Adipose tissue (tissue), 3 donors: ENCODE results near the gene KLHL5. TPM values are rescaled to one million over a fixed set of nuclear protein-coding genes. Genes with fewer than 3 reads are reported as not detected.

Source experiments
- H3K27ac ChIP-seq: one replicate; pipeline ENCODE4 v1.5.1; 2013; ENCODE audit warnings: low read depth, low read length
- WGBS, 3 donors: extraction: QIAGEN DNeasy Blood & Tissue Kit; methylation state at CpG; one replicate each; pipeline ENCODE4 v1.1.7; 2013; 5-methylcytosine and 5-hydroxymethylcytosine counted together
- polyA plus RNA-seq, 3 donors: library from polyadenylated mRNA; stranded (reverse); fragments of 200-250 nt; gene quantifications; one replicate each; pipeline ENCODE4 v1.2.3, GENCODE V29; 2013
- donor health status: healthy with polysubstance abuse.
- donor health status: Bipolar disorder and iron deficiency.
- donor health status: healthy.

Gene KLHL5
- polyA plus RNA-seq, 3 donors, result 6.0 to 27.6 (median 23.5) TPM

GRCh38 chr4:39043058-39043860 lies 18.8 kb upstream of the KLHL5 start:
- peak overlapping the region; percentile 23 for H3K27ac ChIP-seq
- WGBS, 3 donors, result 54 to 62% (median 61%) methylated on average over 10 of the region's 10 CpGs

- H3K27ac ChIP-seq, result peak overlapping the region; percentile 23
- WGBS, 3 donors, result 11 to 13% (median 12%) methylated on average over 8 of the region's 8 CpGs
Measured at GRCh38 chr4:39043861-39044363, 18.1 kb upstream of the KLHL5 start.

- peak overlapping the region; percentile 65 for H3K27ac ChIP-seq
- 0 to 1% (median 1%) methylated on average over 30 to 53 of the region's 54 CpGs for WGBS, 3 donors
Measured at GRCh38 chr4:39044364-39044955, 17.6 kb upstream of the KLHL5 start.

DNA sequence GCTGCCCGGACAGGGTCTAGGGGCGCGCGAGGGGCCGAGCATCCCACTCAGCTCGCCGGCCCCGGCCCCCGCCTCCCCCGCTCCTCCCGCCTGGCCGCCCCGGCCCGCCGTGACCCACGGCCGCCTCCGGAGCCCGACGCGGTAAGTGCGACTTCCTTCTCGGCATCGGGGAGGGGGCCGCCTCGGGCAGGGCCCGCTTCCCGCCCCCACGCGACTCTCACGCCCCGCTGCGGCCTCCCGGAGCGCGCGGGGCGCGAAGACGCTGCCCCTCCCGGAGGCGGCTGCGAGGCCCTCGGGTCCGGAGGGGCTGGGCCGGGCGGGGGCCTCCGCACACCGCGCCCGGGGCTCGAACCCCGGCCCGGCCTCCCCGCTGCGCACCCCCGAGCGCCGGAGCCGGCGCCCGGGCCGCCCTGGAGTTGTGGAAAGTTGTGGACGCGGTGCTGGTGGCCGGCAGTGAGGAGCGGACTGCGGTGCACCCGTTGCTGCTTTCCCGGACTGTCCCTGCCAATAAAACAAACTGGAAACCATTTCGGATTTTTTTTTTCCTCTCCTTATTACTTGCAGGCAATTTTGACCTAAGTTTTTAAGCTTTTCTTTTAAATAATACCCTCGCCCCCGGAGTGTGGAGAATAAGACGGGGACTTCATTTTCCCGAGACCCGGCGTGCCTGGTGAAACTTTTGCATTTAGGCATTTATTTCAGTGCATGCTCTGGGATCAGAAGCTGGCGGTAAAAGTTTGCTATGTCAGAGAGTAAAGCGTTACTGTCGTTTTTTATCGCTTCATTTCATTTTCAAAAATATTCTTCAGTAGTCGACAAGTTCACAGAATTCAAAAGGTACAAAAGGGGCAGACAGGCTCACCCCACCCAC lies 16.8 kb upstream of the KLHL5 start:
- peak overlapping the region; percentile 65 for H3K27ac ChIP-seq
- WGBS, 3 donors, result 1 to 2% (median 1%) methylated on average over 46 to 82 of the region's 82 CpGs

DNA sequence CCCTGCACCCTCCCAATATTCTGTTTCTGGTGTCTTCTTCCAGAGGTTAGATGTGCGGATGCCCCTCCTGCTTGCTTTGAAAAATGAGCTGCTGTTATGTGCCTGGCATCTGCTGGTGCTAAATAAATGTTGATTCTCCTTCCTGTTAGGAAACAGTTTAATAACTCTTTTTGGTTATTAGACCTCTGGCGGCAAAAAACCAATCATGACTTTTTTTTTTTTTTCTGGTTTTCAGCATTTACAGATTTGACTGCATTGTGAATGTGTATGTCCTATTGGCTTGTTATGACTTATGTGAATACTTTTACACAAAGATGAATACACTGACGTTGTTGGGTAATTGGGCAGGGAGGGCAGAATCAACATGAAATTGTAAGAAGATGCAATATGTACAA lies 16.2 kb upstream of the KLHL5 start:
- H3K27ac ChIP-seq, result no peak overlapping the region
- WGBS, 3 donors, result 23 to 59% (median 31%) methylated on average over 3 of the region's 3 CpGs

- 79 to 89% (median 84%) methylated on average over 8 of the region's 8 CpGs for WGBS, 3 donors
Measured at GRCh38 chr4:39046249-39046648, 15.8 kb upstream of the KLHL5 start.

DNA sequence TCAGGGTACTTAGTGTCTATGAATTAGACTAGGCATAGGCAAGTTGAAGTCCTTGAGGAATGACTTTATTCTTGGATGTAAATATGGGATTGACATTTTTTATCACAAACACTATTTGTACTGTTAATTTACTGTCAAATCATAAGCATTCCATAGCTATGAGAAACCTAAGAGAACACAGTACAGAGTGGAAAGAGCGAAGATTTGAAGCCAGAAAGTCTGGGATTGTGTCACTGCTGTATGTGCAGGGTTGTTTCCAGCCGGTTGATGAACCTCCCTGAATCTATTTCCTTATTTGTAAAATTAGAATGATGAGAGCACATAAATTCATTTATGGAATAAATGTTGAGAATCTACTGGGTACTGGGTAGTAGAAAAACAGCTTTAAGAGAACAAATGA lies 14.4 kb upstream of the KLHL5 start:
- H3K27ac ChIP-seq, result no peak overlapping the region
- WGBS, 3 donors, result 69 to 78% (median 77%) methylated on average over 2 of the region's 2 CpGs

More at GRCh38 chr4:39046249-39046648, 15.8 kb upstream of the KLHL5 start:
- H3K27ac ChIP-seq, result no peak overlapping the region

DNA sequence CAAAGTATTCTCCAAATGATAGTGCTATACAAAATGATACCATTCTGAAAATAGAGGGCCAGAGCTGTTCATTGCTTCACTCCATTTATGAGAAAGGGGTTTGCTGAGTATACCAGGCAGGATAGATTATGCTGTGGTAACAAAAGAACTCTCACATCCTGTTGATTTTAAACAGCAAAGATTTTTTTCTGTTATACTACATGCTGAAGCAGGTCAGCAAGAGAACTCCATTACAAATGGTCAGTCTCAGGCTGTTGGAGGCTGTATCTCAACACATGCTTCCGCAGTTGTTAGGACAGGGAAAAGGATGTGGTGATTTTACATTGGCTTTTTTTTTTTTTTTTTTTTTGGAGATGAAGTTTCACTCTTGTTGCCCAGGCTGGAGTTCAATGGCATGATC lies 13.7 kb upstream of the KLHL5 start:
- H3K27ac ChIP-seq, result no peak overlapping the region
- WGBS, 3 donors, result 56 to 100% (median 58%) methylated on average over 1 of the region's 1 CpG

DNA sequence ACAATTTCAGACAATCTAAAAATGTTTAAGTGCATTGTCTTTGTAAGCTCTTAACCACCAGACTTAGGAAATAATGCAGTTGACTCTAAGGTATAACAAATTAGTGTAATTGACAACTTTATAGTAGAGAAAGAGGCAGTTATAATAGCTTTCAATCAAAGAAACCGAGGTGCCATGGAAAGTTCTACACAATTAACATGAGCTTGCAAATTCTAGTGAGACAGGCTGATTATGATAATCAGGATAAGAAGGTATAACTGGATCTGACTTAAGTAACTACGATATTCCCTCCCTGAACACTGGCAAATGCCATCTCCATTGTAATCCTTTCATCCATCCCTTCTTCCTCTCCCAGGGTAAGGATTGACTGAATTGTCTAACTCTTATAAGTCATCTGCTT lies 11.4 kb upstream of the KLHL5 start:
- no peak overlapping the region for H3K27ac ChIP-seq
- WGBS, 3 donors, result 72 to 89% (median 85%) methylated on average over 2 of the region's 2 CpGs

DNA sequence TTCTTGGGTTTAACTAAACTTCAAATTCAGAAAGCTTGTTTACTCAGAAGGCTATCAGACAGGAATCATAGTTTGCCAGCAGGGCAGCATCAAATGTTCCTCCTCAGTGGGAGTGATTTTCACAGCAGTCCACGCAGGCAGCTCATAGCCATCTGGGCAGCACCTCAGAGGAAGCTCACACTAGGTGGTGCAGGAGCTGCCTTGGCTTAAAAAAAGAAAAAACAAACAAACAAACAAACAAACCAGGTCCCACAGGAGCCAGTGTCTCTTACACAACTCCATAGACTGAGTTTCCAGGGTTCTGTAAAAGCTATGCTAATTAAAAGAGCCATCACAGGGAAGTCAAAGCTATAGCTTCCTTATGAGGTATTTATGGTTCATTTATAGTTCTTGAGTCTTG lies 10.5 kb upstream of the KLHL5 start:
- 78 to 90% (median 84%) methylated on average over 1 of the region's 1 CpG for WGBS, 3 donors

GRCh38 chr4:39053983-39054382 lies 8.0 kb upstream of the KLHL5 start:
- 93 to 96% (median 94%) methylated on average over 4 of the region's 4 CpGs for WGBS, 3 donors
- no peak overlapping the region for H3K27ac ChIP-seq

More for the DNA sequence above, 10.5 kb upstream of the KLHL5 start:
- no peak overlapping the region for H3K27ac ChIP-seq

GRCh38 chr4:39054497-39054896 lies 7.5 kb upstream of the KLHL5 start:
- WGBS, 3 donors, result 71 to 90% (median 88%) methylated on average over 3 of the region's 3 CpGs
- H3K27ac ChIP-seq, result no peak overlapping the region

- no peak overlapping the region for H3K27ac ChIP-seq
- 97 to 99% (median 97%) methylated on average over 5 of the region's 5 CpGs for WGBS, 3 donors
Measured at GRCh38 chr4:39056023-39056422, 6.0 kb upstream of the KLHL5 start.

- 95 to 100% (median 96%) methylated on average over 1 of the region's 1 CpG for WGBS, 3 donors
- H3K27ac ChIP-seq, result no peak overlapping the region
Measured at GRCh38 chr4:39061457-39061856, 575 bp upstream of the KLHL5 start.

DNA sequence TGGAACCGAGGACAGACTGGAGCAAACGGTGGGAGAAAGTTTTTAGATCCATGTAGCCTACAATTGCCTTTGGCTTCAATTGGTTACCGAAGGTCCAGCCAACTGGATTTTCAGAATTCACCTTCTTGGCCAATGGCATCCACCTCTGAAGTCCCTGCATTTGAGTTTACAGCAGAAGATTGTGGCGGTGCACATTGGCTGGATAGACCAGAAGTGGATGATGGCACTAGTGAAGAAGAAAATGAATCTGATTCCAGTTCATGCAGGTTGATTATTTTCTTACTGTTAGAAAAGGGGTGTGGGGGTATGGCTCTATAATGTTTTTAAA lies 702 bp downstream of the KLHL5 start:
- 82 to 85% (median 83%) methylated on average over 4 of the region's 4 CpGs for WGBS, 3 donors
- no peak overlapping the region for H3K27ac ChIP-seq

DNA sequence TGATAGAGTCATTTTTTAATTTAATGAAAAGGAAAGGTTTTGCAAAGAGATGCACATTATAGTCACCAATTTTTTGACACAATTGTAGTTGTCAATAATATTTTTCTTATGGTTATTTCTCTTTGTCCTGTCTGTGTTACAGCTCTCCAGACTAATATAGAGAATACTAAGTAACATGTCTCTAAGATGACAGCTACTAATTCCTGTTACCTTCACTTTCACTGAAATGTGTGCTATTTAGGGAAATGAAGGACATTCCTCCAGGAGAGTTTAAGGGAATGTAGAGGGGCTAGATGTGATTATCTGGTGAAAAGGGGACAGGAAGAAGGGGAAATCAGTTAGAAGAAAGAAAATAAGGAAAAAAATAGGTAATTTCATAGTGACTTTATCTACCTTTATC lies 1.4 kb downstream of the KLHL5 start:
- H3K27ac ChIP-seq, result no peak overlapping the region

DNA sequence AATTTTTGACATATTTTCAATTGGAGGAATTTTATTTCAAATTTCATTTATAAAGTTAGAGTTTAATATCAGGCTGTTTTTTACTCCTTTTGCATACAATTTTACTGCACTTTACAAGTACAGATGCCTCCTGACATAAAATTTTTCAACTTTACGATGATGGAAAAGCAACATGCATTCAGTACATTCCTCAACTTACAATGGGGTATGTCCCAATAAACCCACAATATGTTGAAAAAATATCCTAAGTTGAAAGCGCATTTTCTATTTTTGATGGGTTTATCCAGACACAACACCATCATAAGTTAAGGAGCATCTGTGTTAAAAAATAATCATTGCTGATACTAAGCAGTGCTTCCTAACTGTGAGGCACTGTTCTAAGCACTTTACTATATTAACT lies 4.3 kb downstream of the KLHL5 start:
- 96 to 97% (median 97%) methylated on average over 2 of the region's 2 CpGs for WGBS, 3 donors
- no peak overlapping the region for H3K27ac ChIP-seq

DNA sequence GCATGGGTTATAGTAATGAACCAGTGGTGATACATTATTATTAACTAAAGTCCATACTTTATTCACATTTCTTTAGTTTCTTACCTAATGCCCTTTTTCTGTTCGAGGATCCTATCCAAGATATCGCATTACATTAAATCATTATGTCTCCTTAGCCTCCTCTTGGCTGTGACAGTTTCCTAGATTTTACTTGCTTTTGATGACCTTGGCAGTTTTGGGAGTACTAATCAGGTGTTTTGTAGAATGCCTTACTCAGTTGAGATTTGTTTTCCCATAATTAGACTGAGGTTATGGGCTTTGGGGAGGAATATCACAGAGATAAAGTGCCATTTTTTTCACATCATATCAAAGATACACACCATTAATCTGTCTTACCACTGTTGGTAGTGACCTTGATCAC lies 5.0 kb downstream of the KLHL5 start:
- no peak overlapping the region for H3K27ac ChIP-seq
- WGBS, 3 donors, result 76 to 92% (median 88%) methylated on average over 2 of the region's 2 CpGs

DNA sequence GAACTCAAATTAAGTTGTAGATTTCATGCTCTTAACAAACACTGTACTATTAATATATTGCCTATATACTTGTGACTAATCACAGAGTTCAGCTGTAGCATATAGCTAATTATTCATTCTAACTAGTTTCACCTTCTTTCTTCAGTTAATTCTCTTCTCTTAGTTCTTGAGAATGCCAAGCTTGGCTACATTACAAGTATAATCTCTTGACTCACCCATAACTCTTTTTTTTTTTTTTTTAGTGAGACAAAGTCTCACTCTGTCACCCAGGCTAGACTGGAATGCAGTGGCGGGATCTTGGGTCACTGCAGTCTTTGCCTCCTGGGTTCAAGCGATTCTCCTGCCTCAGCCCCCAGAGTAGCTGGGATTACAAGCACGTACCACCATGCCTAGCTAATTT lies 5.4 kb downstream of the KLHL5 start:
- H3K27ac ChIP-seq, result no peak overlapping the region
- 91 to 94% (median 92%) methylated on average over 3 of the region's 3 CpGs for WGBS, 3 donors
